ENCODE data around the gene RNGTT. TPM values are rescaled to one million over a fixed set of nuclear protein-coding genes. Genes with fewer than 3 reads are reported as not detected.

RNGTT gene
- total RNA-seq, 2 experiments from 2014 or later, result 22.1 to 22.2 TPM

- TF ChIP-seq CTCF (IDR thresholded peaks at IDR 0.05), result no peak
- intact Hi-C loops (cut with micrococcal nuclease), result no loop called here
- Mint-ChIP-seq H3K36me3 (ENCODE audit: low read depth) (peaks cover 75% of the 10 kb centered on the region), H3K27ac (no peak overlapping the region), H3K9me3 (peaks cover 40% of the 10 kb centered on the region), H3K4me3 (no peak overlapping the region), H3K4me1 (ENCODE audit: low read depth) (peaks cover 4% of the 10 kb centered on the region), H3K27me3 (no peaks in the 10 kb centered on the region)
- CTCF ChIA-PET, result no interaction called here
- ATAC-seq, result no peak
- no peak for DNase-seq
- POLR2A ChIA-PET, result no interaction called here
Observed at GRCh38 chr6:88666901-88667300, 296.5 kb downstream of the RNGTT start.

DNA sequence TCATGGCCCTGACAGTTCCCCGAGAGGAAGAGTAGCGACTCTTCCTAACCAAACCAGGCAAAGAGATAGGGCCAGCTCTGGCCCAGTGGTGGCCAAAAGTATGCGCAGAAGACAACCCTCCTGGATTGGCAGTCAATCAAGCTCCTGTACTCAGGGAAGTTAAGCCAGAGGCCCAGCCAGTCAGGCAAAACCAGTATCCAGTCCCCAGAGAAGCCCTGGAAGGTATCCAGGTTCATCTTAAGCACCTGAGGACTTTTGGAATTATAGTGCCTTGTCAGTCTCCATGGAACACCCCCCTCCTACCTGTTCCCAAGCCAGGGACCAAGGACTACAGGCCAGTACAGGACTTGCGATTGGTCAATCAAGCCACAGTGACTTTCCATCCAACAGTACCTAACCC, 298.3 kb downstream of the RNGTT start:
- Mint-ChIP-seq H3K4me3 (no peak overlapping the region), H3K36me3 (ENCODE audit: low read depth) (peaks cover 73% of the 10 kb centered on the region), H3K9me3 (peaks cover 38% of the 10 kb centered on the region), H3K4me1 (ENCODE audit: low read depth) (peaks cover 4% of the 10 kb centered on the region), H3K27ac (no peak overlapping the region), H3K27me3 (no peaks in the 10 kb centered on the region)
- intact Hi-C loops (cut with micrococcal nuclease), result no loop called here
- ChIA-PET CTCF (no interaction called here), POLR2A (no interaction called here)
- TF ChIP-seq CTCF (IDR thresholded peaks at IDR 0.05), result no peak
- DNase-seq, result no peak
- ATAC-seq, result no peak

DNA sequence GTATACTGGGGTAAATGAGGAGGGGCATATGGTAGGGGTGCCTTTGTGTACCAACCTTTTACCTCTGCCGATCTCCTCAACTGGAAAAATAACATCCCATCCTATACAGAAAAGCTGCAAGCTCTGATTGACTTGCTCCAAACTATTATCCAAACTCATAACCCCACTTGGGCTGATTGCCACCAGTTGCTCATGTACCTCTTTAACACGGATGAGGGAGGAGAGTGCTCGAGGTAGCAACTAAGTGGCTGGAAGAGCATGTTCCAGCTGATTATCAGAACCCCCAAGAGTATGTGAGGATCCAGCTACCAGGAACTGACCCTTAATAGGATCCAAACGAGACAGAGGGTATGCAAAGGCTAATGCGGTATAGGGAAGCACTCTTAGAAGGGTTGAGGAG, 299.6 kb downstream of the RNGTT start:
- peaks cover 41% of the 10 kb centered on the region for H3K9me3 Mint-ChIP-seq
- CTCF ChIA-PET, result interaction anchor here (0.9 kb wide), 1 partner anchor 117 kb away, joined by 3 read pairs; no protein-coding TSS in a partner anchor
- intact Hi-C loops (cut with micrococcal nuclease), result no loop called here
- no peaks in the 10 kb centered on the region for H3K27me3 Mint-ChIP-seq
- POLR2A ChIA-PET, result no interaction called here
- ATAC-seq, result no peak
- peaks cover 76% of the 10 kb centered on the region for H3K36me3 Mint-ChIP-seq (ENCODE audit: low read depth)
- H3K4me3 Mint-ChIP-seq, result no peak overlapping the region
- no peak for TF ChIP-seq CTCF (IDR thresholded peaks at IDR 0.05)
- DNase-seq, result no peak
- H3K4me1 Mint-ChIP-seq (ENCODE audit: low read depth), result peaks cover 4% of the 10 kb centered on the region
- no peak overlapping the region for H3K27ac Mint-ChIP-seq

DNA sequence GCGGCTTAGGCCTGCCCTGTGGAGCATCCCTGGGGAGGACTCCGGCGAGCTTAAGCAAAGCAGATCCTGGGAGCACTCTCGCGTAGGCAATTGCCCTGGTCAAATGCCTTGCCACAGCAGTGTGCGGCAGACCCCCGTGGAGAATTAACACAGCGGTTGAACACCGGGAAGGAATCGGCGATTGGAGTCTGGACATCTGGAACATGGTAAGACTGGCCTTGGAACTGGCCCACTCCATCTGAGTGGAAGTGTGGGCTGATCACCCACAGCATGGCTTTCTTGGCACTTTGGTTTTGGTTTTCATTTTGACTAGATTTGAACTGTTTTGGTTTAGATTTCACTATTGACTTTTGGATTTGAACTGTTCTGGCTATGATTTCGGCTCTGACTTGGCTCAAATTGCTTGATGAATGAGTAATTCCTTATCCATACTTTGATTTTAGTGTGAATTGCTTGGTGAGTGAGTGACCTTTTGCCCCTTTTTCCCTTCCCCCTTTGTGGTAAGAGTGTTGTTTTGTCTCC, 300.7 kb downstream of the RNGTT start:
- DNase-seq (no peak), ATAC-seq (no peak)
- intact Hi-C loops (cut with micrococcal nuclease), result no loop called here
- POLR2A ChIA-PET, result no interaction called here
- no peak overlapping the region for H3K27ac Mint-ChIP-seq
- H3K36me3 Mint-ChIP-seq (ENCODE audit: low read depth), result peaks cover 81% of the 10 kb centered on the region
- TF ChIP-seq CTCF (IDR thresholded peaks at IDR 0.05), result no peak
- H3K9me3 Mint-ChIP-seq, result peaks cover 41% of the 10 kb centered on the region
- CTCF ChIA-PET, result no interaction called here
- H3K4me3 Mint-ChIP-seq, result no peak overlapping the region
- H3K27me3 Mint-ChIP-seq, result no peaks in the 10 kb centered on the region
- H3K4me1 Mint-ChIP-seq (ENCODE audit: low read depth), result peaks cover 4% of the 10 kb centered on the region

DNA sequence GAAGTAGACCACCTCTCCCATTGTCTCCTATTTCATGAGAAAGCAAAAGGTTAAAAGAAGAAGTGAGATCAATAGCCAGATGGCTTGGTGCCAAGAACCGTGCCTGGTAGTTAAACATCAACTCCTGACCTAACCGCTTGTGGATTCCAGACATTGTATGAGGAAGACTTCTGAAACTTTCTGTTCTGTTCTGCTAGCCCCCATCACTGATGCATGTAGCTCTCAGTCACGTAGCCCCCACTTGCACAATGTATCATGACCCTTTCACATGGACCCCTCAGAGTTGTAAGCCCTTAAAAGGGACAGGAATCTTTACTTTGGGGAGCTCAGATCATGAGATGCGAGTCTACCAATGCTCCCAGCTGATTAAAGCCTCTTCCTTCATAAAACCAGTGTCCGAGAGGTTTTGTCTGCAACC, 301.2 kb downstream of the RNGTT start:
- no peak overlapping the region for H3K4me3 Mint-ChIP-seq
- POLR2A ChIA-PET, result no interaction called here
- H3K9me3 Mint-ChIP-seq, result peaks cover 40% of the 10 kb centered on the region
- ATAC-seq (no peak), DNase-seq (no peak)
- intact Hi-C loops (cut with micrococcal nuclease), result no loop called here
- H3K27ac Mint-ChIP-seq, result no peak overlapping the region
- H3K27me3 Mint-ChIP-seq, result no peaks in the 10 kb centered on the region
- CTCF ChIA-PET, result no interaction called here
- H3K36me3 Mint-ChIP-seq (ENCODE audit: low read depth), result peaks cover 80% of the 10 kb centered on the region
- no peak for TF ChIP-seq CTCF (IDR thresholded peaks at IDR 0.05)
- peaks cover 4% of the 10 kb centered on the region for H3K4me1 Mint-ChIP-seq (ENCODE audit: low read depth)

Data from activated CD8-positive, alpha-beta T cell treated with anti-CD3 and anti-CD28 coated beads for 36 hours (primary cell).